Ishikawa (cell line): Measurements from ENCODE around the gene LDHAL6B.

ENCODE experiments used
- CEBPB ChIP-seq: IDR thresholded peaks from 2 replicates; pipeline ENCODE4 v1.6.1; 2012
- CREB1 ChIP-seq: IDR thresholded peaks from 2 replicates; pipeline ENCODE4 v1.6.1; 2012; ENCODE audit warnings: low read depth
- EGR1 ChIP-seq: IDR thresholded peaks from 2 replicates; pipeline ENCODE4 v1.6.1; 2012
- EP300 ChIP-seq: IDR thresholded peaks from 2 replicates; pipeline ENCODE4 v1.6.1; 2012; ENCODE audit warnings: borderline replicate concordance
- FOXM1 ChIP-seq: IDR thresholded peaks from 2 replicates; pipeline ENCODE4 v1.6.1; 2012; ENCODE audit warnings: low read depth, borderline replicate concordance
- MAX ChIP-seq: IDR thresholded peaks from 2 replicates; pipeline ENCODE4 v1.6.1; 2012
- NFIC ChIP-seq: IDR thresholded peaks from 2 replicates; pipeline ENCODE4 v1.6.1; 2012
- RAD21 ChIP-seq: IDR thresholded peaks from 2 replicates; pipeline ENCODE4 v1.6.1; 2012; ENCODE audit warnings: low read depth
- REST ChIP-seq: IDR thresholded peaks from 2 replicates; pipeline ENCODE4 v1.6.1; 2012; ENCODE audit warnings: low read depth, mild to moderate bottlenecking
- TAF1 ChIP-seq: IDR thresholded peaks from 2 replicates; pipeline ENCODE4 v1.6.1; 2012; ENCODE audit warnings: low read depth, mild to moderate bottlenecking
- TCF12 ChIP-seq: IDR thresholded peaks from 2 replicates; pipeline ENCODE4 v1.6.1; 2012; ENCODE audit warnings: low read depth
- TEAD4 ChIP-seq: IDR thresholded peaks from 2 replicates; pipeline ENCODE4 v1.6.1; 2012
- USF1 ChIP-seq: IDR thresholded peaks from 2 replicates; pipeline ENCODE4 v1.6.1; 2012
- YY1 ChIP-seq: IDR thresholded peaks from 2 replicates; pipeline ENCODE4 v1.6.1; 2012; ENCODE audit warnings: low read depth
- ZBTB7A ChIP-seq: IDR thresholded peaks from 2 replicates; pipeline ENCODE4 v1.6.1; 2012; ENCODE audit warnings: low read depth

LDHAL6B gene

GRCh38 chr15:59206623-59207183 lies at the start of gene LDHAL6B:
TSS of gene LDHAL6B (plus strand) at chr15:59206843. CDS start at chr15:59206941, 98 bp downstream.
- no peak for TF ChIP-seq FOXM1
- TF ChIP-seq TCF12, result no peak
- TF ChIP-seq USF1, result no peak
- no peak for TF ChIP-seq TEAD4
- TF ChIP-seq NFIC, result no peak
- no peak for TF ChIP-seq REST
- TF ChIP-seq EP300, result no peak

- no peak for TF ChIP-seq EGR1
- no peak for TF ChIP-seq CEBPB
- TF ChIP-seq YY1, result no peak
- TF ChIP-seq ZBTB7A, result no peak
- no peak for TF ChIP-seq FOXM1
- no peak for TF ChIP-seq EP300
- TF ChIP-seq TEAD4, result no peak
- no peak for TF ChIP-seq REST
- no peak for TF ChIP-seq RAD21
- no peak for TF ChIP-seq CREB1
- no peak for TF ChIP-seq TCF12
- no peak for TF ChIP-seq NFIC
- TF ChIP-seq TAF1, result no peak
- no peak for TF ChIP-seq MAX
- TF ChIP-seq USF1, result no peak
Observed at GRCh38 chr15:59157396-59157795, 49.2 kb upstream of the LDHAL6B start.

GRCh38 chr15:59157840-59158700 lies 48.6 kb upstream of the LDHAL6B start:
- TF ChIP-seq CREB1 (no peak), TEAD4 (no peak), RAD21 (no peak), NFIC (no peak), USF1 (no peak), FOXM1 (no peak), TCF12 (no peak), MAX (no peak), EP300 (no peak)

- TF ChIP-seq FOXM1 (no peak), CREB1 (no peak), NFIC (no peak), TCF12 (no peak), CEBPB (no peak), ZBTB7A (no peak), TAF1 (no peak), EP300 (no peak), YY1 (no peak), RAD21 (no peak), TEAD4 (no peak), EGR1 (no peak), USF1 (no peak), REST (no peak), MAX (no peak)
Observed at GRCh38 chr15:59158701-59159034, 48.0 kb upstream of the LDHAL6B start.
